Coronary artery (tissue), 2 donors: ENCODE measurements around the gene CDH9.

ENCODE experiments used
- DNase-seq: peaks from one replicate; pipeline ENCODE4 v3.0.0-alpha.2; 2017; ENCODE audit warnings: low spot score
- H3K27ac ChIP-seq, 2 donors: fragments of 200-600 bp; sonication (generic); one replicate each; pipeline ENCODE4 v1.5.1; 2016 to 2019
- H3K4me3 ChIP-seq: fragments of 200-600 bp; sonication (generic); 2 replicates; pipeline ENCODE4 v1.5.1; 2016; ENCODE audit warnings: mild to moderate bottlenecking, moderate library complexity
- CTCF ChIP-seq: fragments of 200-600 bp; sonication (generic); IDR thresholded peaks from one replicate; pipeline ENCODE4 v1.5.1; 2019; ENCODE audit warnings: antibody characterized with exemption

The CDH9 gene

GRCh38 chr5:27034565-27034964, 3.8 kb downstream of the CDH9 start:
- no peak for TF ChIP-seq CTCF
- DNase-seq: no peak
- no peak overlapping the region for H3K4me3 ChIP-seq
- H3K27ac ChIP-seq: no peak overlapping the region

GRCh38 chr5:27026801-27027200, 11.6 kb downstream of the CDH9 start:
- Histone ChIP-seq H3K4me3 (no peak overlapping the region), H3K27ac (no peak overlapping the region)
- no peak for TF ChIP-seq CTCF
- DNase-seq: no peak

GRCh38 chr5:27026063-27026462, 12.3 kb downstream of the CDH9 start:
- no peak overlapping the region for H3K27ac ChIP-seq
- DNase-seq: no peak
- TF ChIP-seq CTCF: no peak
- no peak overlapping the region for H3K4me3 ChIP-seq

- Histone ChIP-seq H3K27ac (no peak overlapping the region), H3K4me3 (no peak overlapping the region)
- no peak for TF ChIP-seq CTCF
- DNase-seq: no peak
These were observed 16.9 kb downstream of the CDH9 start for GRCh38 chr5:27021471-27021870.

- Histone ChIP-seq H3K27ac (no peak overlapping the region), H3K4me3 (no peak overlapping the region)
- TF ChIP-seq CTCF: no peak
- DNase-seq: no peak
These were observed 17.4 kb downstream of the CDH9 start for GRCh38 chr5:27020973-27021372.

GRCh38 chr5:27015758-27016157, 22.6 kb downstream of the CDH9 start:
- no peak overlapping the region for H3K4me3 ChIP-seq
- TF ChIP-seq CTCF: no peak
- no peak overlapping the region for H3K27ac ChIP-seq
- DNase-seq: no peak

GRCh38 chr5:27011274-27011673, 27.1 kb downstream of the CDH9 start:
- H3K4me3 ChIP-seq: no peak overlapping the region
- TF ChIP-seq CTCF: no peak
- no peak for DNase-seq
- H3K27ac ChIP-seq: no peak overlapping the region
